ENCODE measurements around the gene ELOVL6. TPM values are rescaled to one million over a fixed set of nuclear protein-coding genes. Genes with fewer than 3 reads are reported as not detected.
"Not testable (repeated sequence)": the region's sequence is repeated elsewhere in the genome, so short reads cannot be mapped to it uniquely, and the experiment has no call there.

The ELOVL6 gene
- total RNA-seq, 1 donor: 3.8 TPM

- peak in 2 of 3 donors; percentile 56 to 74 for DNase-seq (ENCODE audit: low read depth in 2 of 3, low spot score in 2 of 3)
These were observed 829 bp downstream of the ELOVL6 start for GRCh38 chr4:110197529-110198042.

GRCh38 chr4:110196871-110197528, 1.4 kb downstream of the ELOVL6 start:
- DNase-seq (ENCODE audit: low read depth in 2 of 3, low spot score in 2 of 3): peak in 2 of 3 donors; percentile 59 to 67

- DNase-seq (ENCODE audit: low read depth in 2 of 3, low spot score in 2 of 3): peak in 2 of 3 donors; percentile 41 to 48
These were observed 2.1 kb downstream of the ELOVL6 start for GRCh38 chr4:110196206-110196870.

GRCh38 chr4:110195561-110196205, 2.7 kb downstream of the ELOVL6 start:
- DNase-seq (ENCODE audit: low read depth in 2 of 3, low spot score in 2 of 3): peak in 2 of 3 donors; percentile 26 to 31

- DNase-seq (ENCODE audit: low read depth in 2 of 3, low spot score in 2 of 3): peak in 2 of 3 donors; percentile 85 to 92
These were observed 4.3 kb downstream of the ELOVL6 start for GRCh38 chr4:110193822-110194761.

GRCh38 chr4:110193287-110193686, 5.1 kb downstream of the ELOVL6 start:
- DNase-seq (ENCODE audit: low read depth in 2 of 3, low spot score in 2 of 3): not testable (repeated sequence)

GRCh38 chr4:110190249-110190648, 8.2 kb downstream of the ELOVL6 start:
- no peak for DNase-seq (ENCODE audit: low read depth in 2 of 3, low spot score in 2 of 3)

GRCh38 chr4:110188113-110188512, 10.3 kb downstream of the ELOVL6 start:
- no peak for DNase-seq (ENCODE audit: low read depth in 2 of 3, low spot score in 2 of 3)

- DNase-seq (ENCODE audit: low read depth in 2 of 3, low spot score in 2 of 3): no peak
These were observed 13.6 kb downstream of the ELOVL6 start for GRCh38 chr4:110184791-110185155.

GRCh38 chr4:110184140-110184790, 14.2 kb downstream of the ELOVL6 start:
- peak in 2 of 3 donors; percentile 15 to 18 for DNase-seq (ENCODE audit: low read depth in 2 of 3, low spot score in 2 of 3)

- no peak for DNase-seq (ENCODE audit: low read depth in 2 of 3, low spot score in 2 of 3)
These were observed 14.8 kb downstream of the ELOVL6 start for GRCh38 chr4:110183643-110184042.

GRCh38 chr4:110183058-110183457, 15.4 kb downstream of the ELOVL6 start:
- no peak for DNase-seq (ENCODE audit: low read depth in 2 of 3, low spot score in 2 of 3)

- no peak for DNase-seq (ENCODE audit: low read depth in 2 of 3, low spot score in 2 of 3)
These were observed 16.5 kb downstream of the ELOVL6 start for GRCh38 chr4:110181890-110182289.

GRCh38 chr4:110175634-110176033, 22.8 kb downstream of the ELOVL6 start:
- DNase-seq (ENCODE audit: low read depth in 2 of 3, low spot score in 2 of 3): no peak

- no peak for DNase-seq (ENCODE audit: low read depth in 2 of 3, low spot score in 2 of 3)
These were observed 25.4 kb downstream of the ELOVL6 start for GRCh38 chr4:110172972-110173371.

GRCh38 chr4:110171971-110172370, 26.4 kb downstream of the ELOVL6 start:
- DNase-seq (ENCODE audit: low read depth in 2 of 3, low spot score in 2 of 3): no peak

GRCh38 chr4:110170861-110171260, 27.6 kb downstream of the ELOVL6 start:
- no peak for DNase-seq (ENCODE audit: low read depth in 2 of 3, low spot score in 2 of 3)

GRCh38 chr4:110165382-110166286, 32.8 kb downstream of the ELOVL6 start:
- peak; percentile 18 to 72 (median 35) for DNase-seq (ENCODE audit: low read depth in 2 of 3, low spot score in 2 of 3)

GRCh38 chr4:110164856-110165255, 33.6 kb downstream of the ELOVL6 start:
- peak in 1 of 3 donors; percentile 11 for DNase-seq (ENCODE audit: low read depth in 2 of 3, low spot score in 2 of 3)
